ENCODE measurements around the gene ABHD2. TPM values are rescaled to one million over a fixed set of nuclear protein-coding genes. Genes with fewer than 3 reads are reported as not detected.
A peak's percentile ranks its signal among the peaks of the same experiment; 100 is the strongest.
"Not testable (repeated sequence)": the region's sequence is repeated elsewhere in the genome, so short reads cannot be mapped to it uniquely, and the experiment has no call there.

Gene ABHD2
- total and polyA plus RNA-seq, 9 donors, result 17.0 to 107 (median 89.5) TPM

DNA sequence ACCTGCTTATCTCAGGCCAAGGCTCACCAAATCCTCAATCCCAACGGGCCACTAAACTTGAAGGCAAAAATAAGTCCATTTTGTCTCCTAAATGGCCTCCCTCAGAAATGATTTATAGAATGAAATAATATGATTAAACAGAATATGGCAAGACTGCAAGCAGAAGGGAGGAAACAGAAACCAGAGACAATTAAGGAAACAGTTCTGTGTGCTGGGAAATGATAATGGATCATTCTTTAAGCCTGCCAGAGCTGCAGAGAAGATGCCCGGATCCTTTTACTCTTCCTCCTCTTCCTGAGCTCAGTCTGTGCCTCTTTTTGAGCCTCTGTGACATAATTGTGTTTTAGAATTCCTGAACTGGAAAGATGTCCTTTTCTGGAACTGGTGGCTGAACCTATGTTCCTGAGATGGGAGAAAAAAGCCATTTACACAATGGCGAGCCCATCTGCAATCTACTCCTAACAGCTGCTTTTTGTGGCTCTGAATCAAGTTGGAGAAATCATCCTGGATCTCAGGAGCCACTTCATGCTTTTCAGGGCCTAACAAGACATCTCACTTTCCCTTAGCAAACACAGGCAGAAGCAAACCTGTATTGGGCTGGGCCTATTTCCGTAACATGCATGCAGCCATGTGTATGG, 2.8 kb upstream of the ABHD2 start:
- Histone ChIP-seq H3K4me3 (no peak overlapping the region), H3K36me3 (no peaks in the 10 kb centered on the region), H3K27ac (no peak overlapping the region), H3K27me3 (no peaks in the 10 kb centered on the region), H3K9me3 (no peaks in the 10 kb centered on the region), H3K4me1 (ENCODE audit: insufficient read depth) (peaks cover 5% of the 10 kb centered on the region)
- intact Hi-C loops (cut with DNase I), result no loop called here
- WGBS, 3 donors, result 47 to 61% (median 60%) methylated on average over 4 of the region's 4 CpGs
- no peak for DNase-seq
- TF ChIP-seq, protein P1, sequence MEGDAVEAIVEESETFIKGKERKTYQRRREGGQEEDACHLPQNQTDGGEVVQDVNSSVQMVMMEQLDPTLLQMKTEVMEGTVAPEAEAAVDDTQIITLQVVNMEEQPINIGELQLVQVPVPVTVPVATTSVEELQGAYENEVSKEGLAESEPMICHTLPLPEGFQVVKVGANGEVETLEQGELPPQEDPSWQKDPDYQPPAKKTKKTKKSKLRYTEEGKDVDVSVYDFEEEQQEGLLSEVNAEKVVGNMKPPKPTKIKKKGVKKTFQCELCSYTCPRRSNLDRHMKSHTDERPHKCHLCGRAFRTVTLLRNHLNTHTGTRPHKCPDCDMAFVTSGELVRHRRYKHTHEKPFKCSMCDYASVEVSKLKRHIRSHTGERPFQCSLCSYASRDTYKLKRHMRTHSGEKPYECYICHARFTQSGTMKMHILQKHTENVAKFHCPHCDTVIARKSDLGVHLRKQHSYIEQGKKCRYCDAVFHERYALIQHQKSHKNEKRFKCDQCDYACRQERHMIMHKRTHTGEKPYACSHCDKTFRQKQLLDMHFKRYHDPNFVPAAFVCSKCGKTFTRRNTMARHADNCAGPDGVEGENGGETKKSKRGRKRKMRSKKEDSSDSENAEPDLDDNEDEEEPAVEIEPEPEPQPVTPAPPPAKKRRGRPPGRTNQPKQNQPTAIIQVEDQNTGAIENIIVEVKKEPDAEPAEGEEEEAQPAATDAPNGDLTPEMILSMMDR (IDR thresholded peaks at IDR 0.05), result no peak
- TF ChIP-seq EP300 (IDR thresholded peaks at IDR 0.05) (no peak), POLR2A (IDR thresholded peaks at IDR 0.05) (no peak)

DNA sequence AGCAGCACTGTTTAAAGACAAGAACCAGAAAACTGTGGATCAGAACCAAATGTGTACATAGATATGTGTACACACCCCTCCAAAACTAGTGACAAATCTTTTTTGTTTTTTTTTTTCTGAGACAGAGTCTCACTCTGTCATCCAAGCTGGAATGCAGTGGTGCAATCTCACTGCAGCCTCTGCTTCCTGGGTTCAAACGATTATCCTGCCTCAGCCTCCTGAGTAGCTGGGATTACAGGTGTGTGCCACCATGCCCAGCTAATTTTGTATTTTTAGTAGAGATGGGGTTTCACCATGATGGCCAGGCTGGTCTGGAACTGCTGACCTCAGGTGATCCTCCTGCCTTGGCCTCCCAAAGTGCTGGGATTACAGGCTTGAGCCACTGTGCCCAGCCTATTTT, 2.3 kb upstream of the ABHD2 start:
- WGBS, 3 donors, result 62 to 88% (median 68%) methylated on average over 1 of the region's 1 CpG
- H3K27ac ChIP-seq; H3K36me3 ChIP-seq; H3K4me1 ChIP-seq (ENCODE audit: insufficient read depth); DNase-seq; H3K27me3 ChIP-seq; H3K4me3 ChIP-seq; H3K9me3 ChIP-seq; intact Hi-C loops (cut with DNase I): not testable (repeated sequence)

DNA sequence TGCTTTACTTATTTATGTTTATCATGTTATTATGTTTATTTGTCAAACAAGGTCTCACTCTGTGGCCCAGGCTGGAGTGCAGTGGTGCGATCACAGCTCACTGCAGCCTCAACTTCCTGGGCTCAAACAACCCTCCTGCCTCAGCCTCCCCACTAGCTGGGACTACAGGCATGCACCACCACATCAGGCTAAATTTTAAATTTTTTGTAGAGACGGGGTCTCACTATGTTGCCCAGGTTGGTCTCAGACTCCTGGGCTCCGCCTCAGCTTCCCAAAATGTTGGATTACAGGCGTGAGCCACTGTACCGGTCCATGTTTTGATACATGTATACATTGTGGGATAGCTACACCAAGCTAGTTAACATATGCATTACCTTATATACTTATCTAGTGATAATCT, 1.9 kb upstream of the ABHD2 start:
- H3K36me3 ChIP-seq; DNase-seq; H3K4me1 ChIP-seq (ENCODE audit: insufficient read depth); H3K27ac ChIP-seq; intact Hi-C loops (cut with DNase I); H3K4me3 ChIP-seq; H3K9me3 ChIP-seq; H3K27me3 ChIP-seq: not testable (repeated sequence)
- 96 to 99% (median 96%) methylated on average over 5 of the region's 5 CpGs for WGBS, 3 donors

DNA sequence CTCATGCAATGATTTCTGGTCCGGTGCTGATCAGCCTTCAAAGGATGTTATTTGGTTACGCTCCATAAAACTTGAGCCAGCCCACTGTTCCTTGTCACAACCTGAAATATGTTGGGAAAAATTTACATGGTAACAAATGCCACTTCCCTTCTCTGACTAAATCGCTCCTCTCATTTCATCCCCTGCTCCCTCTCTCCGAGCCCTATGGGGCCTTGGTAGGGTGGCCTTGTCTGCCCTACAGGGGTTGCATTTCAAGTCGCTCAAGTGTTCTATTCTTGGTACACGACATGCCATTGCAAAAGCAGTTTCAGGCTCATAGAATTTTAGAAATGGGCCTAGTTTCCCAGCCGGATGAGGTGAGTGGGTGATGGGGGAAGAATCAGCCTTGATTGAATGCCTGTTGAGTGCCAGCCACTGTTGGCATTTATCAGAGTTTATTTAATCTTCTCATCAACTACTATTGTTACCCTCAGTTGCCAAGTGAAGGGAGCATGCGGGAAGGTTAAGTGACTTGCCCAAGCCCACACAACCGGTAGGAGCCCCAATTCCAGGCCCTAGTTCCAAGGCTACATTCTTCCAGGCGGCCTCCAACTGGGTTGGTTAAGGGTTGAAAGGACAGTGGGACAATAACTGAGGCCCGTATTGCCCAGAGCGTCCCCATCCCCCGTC, 961 bp upstream of the ABHD2 start:
- H3K27me3 ChIP-seq, result no peaks in the 10 kb centered on the region
- peaks cover 9% of the 10 kb centered on the region for H3K4me1 ChIP-seq (ENCODE audit: insufficient read depth)
- H3K4me3 ChIP-seq, result peak overlapping the region; percentile 47
- TF ChIP-seq POLR2A (IDR thresholded peaks at IDR 0.05) (no peak), EP300 (IDR thresholded peaks at IDR 0.05) (no peak)
- TF ChIP-seq, protein P1 (IDR thresholded peaks at IDR 0.05), result no peak
- 62 to 65% (median 62%) methylated on average over 13 of the region's 13 CpGs for WGBS, 3 donors
- no peaks in the 10 kb centered on the region for H3K36me3 ChIP-seq
- peak overlapping the region; percentile 58 to 82 for H3K27ac ChIP-seq
- no peak for DNase-seq
- no peaks in the 10 kb centered on the region for H3K9me3 ChIP-seq
- intact Hi-C loops (cut with DNase I), result no loop called here

DNA sequence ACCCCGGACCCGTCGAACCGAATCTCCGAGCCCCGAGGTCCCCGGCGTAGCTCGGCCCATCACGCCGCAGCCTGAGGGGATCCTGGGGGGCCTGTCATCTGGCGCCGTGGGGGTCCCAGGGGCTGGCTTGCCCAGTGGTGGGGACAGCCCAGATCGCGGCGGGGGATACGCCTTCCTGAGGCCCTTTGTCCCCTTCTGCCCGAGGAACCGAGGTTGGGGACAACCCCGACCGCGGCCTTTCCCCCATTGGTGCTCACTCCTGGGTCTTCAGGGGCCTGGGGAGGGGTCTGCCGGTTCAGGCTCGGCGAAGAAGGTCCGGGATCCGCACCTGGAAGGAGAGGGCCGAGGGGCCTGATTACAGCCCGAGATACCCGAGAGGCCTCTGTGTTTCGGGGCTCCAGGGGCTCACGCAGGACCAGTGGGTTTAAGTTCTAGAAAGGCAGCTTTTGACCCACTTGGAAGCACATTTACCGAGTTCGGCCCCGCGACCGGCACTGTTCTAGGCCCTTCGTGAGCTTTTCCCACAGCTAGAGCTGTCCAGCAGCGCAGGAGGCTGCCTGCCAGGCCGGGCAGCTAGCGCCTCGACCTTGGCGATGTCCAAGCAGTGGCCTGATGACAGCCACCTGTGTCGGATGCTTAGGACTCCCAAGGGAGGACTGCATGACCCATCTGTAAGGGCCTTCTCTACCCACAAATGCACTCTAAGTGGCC, 504 bp downstream of the ABHD2 start:
- Histone ChIP-seq H3K36me3 (no peaks in the 10 kb centered on the region), H3K4me3 (peak overlapping the region; percentile 98), H3K27me3 (no peaks in the 10 kb centered on the region), H3K9me3 (no peaks in the 10 kb centered on the region), H3K4me1 (ENCODE audit: insufficient read depth) (peaks cover 14% of the 10 kb centered on the region), H3K27ac (peak overlapping the region; percentile 74 to 91)
- intact Hi-C loops (cut with DNase I), result no loop called here
- TF ChIP-seq EP300 (IDR thresholded peaks at IDR 0.05) (no peak), POLR2A (IDR thresholded peaks at IDR 0.05) (no peak)
- WGBS, 3 donors, result 1 to 3% (median 1%) methylated on average over 24 to 44 of the region's 44 CpGs
- peak; percentile 50 to 73 (median 65) for DNase-seq

All from ovary (tissue), 9 donors.